Measurements from ENCODE around the gene CFAP90. TPM values are rescaled to one million over a fixed set of nuclear protein-coding genes. Genes with fewer than 3 reads are reported as not detected.

Gene CFAP90
- total and polyA plus RNA-seq, 2 of the 8 experiments (the other 6 are each of a cell fraction or from before 2014, with no cell fraction given), result 0.39 to 0.92 TPM

DNA sequence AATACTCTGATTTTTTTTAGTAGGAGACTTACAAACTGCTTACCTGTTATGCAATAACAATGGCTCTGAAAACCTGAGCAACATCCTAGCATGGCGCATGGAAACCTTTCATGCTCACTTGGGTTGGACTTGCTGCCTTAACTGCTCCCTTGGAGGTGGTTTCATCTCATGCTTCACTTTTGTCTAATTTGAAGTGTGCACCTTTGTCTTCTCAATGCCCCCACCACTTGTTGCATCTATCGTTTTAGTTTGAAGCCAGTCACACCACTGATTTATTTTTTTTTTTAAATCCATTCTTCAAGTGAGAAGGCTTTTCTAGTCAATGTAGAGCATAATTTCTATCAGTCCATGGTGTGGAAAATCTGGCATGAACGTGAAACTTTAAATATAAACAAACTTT is 63.2 kb downstream of the CFAP90 start:
- no peak for FAIRE-seq

More for the DNA sequence above, 63.2 kb downstream of the CFAP90 start:
- WGBS, 2 experiments (ENCODE audit: extremely low coverage in 1 of 2, insufficient coverage in 1 of 2, insufficient read length in 1 of 2, insufficient replicate concordance in 2 of 2, low coverage in 1 of 2, low lambda C conversion rate in 2 of 2, missing lambda C conversion rate in 1 of 2), result 95% methylated on average over 3 of the region's 3 CpGs; no CpG with 5 or more reads in 1 of the 2 experiments
- Histone ChIP-seq H3K79me2 (ENCODE audit: control insufficient read depth in 1 of 2, insufficient read depth in 2 of 2, low read length in 2 of 2) (no peaks in the 10 kb centered on the region), H2AK5ac (ENCODE audit: low read depth, low read length) (no peak overlapping the region), H4K8ac (ENCODE audit: extremely low read depth, insufficient read depth, low read length) (no peak overlapping the region), H3K36me3 (ENCODE audit: control insufficient read depth in 2 of 4, insufficient read depth in 4 of 4, low read length in 3 of 4) (peaks cover 0 to 3% (median 1%) of the 10 kb centered on the region in 4 experiments; a peak in 5 of 8 replicates), H2AFZ (ENCODE audit: low read length) (no peak overlapping the region), H3K4me1 (replicated peaks in 1 of 4; ENCODE audit: control insufficient read depth in 3 of 4, insufficient read depth in 4 of 4, low read length in 3 of 4) (peaks cover 0 to 12% (median 6%) of the 10 kb centered on the region in 4 experiments; a peak in 6 of 7 replicates), H4K20me1 (replicated peaks in 1 of 2; ENCODE audit: control insufficient read depth in 1 of 2, insufficient read depth in 2 of 2, low read length in 2 of 2) (no peaks in the 10 kb centered on the region), H2BK12ac (ENCODE audit: low read depth, low read length) (no peak overlapping the region), H3K4ac (replicated peaks; ENCODE audit: insufficient read length, low read depth, low read length) (no peak overlapping the region), H4K91ac (replicated peaks; ENCODE audit: insufficient read length, low read length) (no peak overlapping the region), H2BK120ac (replicated peaks; ENCODE audit: low read depth, low read length) (no peak overlapping the region), H3K9me3 (ENCODE audit: insufficient read depth in 2 of 2, low read depth in 1 of 2, low read length in 1 of 2) (no peaks in the 10 kb centered on the region), H3K18ac (ENCODE audit: extremely low read depth, low read length) (no peak overlapping the region), H3K27me3 (replicated peaks in 1 of 4; ENCODE audit: control insufficient read depth in 3 of 4, extremely low read depth in 1 of 4, insufficient read depth in 3 of 4, low read length in 3 of 4) (no peaks in the 10 kb centered on the region), H3K14ac (ENCODE audit: insufficient read length) (no peak overlapping the region), H3K4me3 (ENCODE audit: extremely low read depth in 1 of 4, insufficient read depth in 2 of 4, low read depth in 3 of 4, low read length in 4 of 4) (no peak overlapping the region), H3K56ac (replicated peaks; ENCODE audit: insufficient read length, low read depth, low read length) (no peak overlapping the region), H3K23ac (ENCODE audit: insufficient read length) (no peak overlapping the region), H4K5ac (ENCODE audit: insufficient read length, low read depth, low read length) (no peak overlapping the region), H3K79me1 (ENCODE audit: low read depth, low read length) (no peaks in the 10 kb centered on the region; the same call in 1 of the 2 replicates), H2BK15ac (ENCODE audit: low read length) (no peak overlapping the region), H2BK20ac (ENCODE audit: low read length) (no peak overlapping the region), H3K9ac (replicated peaks in 1 of 4; ENCODE audit: extremely low read depth in 1 of 4, low read depth in 3 of 4, low read length in 3 of 4) (no peak overlapping the region), H2BK5ac (ENCODE audit: low read depth, low read length) (no peak overlapping the region), H3K27ac (ENCODE audit: low read depth, low read length) (no peak overlapping the region), H3K4me2 (ENCODE audit: insufficient read depth in 1 of 2, low read depth in 2 of 2, low read length in 2 of 2) (no peak overlapping the region), H3K23me2 (ENCODE audit: low read depth, low read length) (no peaks in the 10 kb centered on the region; the same call in 1 of the 2 replicates)
- POLR2A ChIA-PET (ENCODE audit: partially characterized antibody), result no interaction called here
- CTCF ChIA-PET (ENCODE audit: partially characterized antibody), result no interaction called here
- DNase-seq (ENCODE audit: low read depth in 1 of 2, low spot score in 2 of 2), result no peak
- TF ChIP-seq EP300 (IDR thresholded peaks at IDR 0.05; ENCODE audit: borderline replicate concordance in 1 of 2, low read depth in 2 of 2, low read length in 2 of 2) (no peak), CHD1 (IDR thresholded peaks at IDR 0.05; ENCODE audit: low read depth, low read length) (no peak), RBBP5 (IDR thresholded peaks at IDR 0.05; ENCODE audit: borderline replicate concordance, low read depth, low read length) (no peak), TBP (IDR thresholded peaks at IDR 0.05; ENCODE audit: low read depth, low read length) (no peak)
